Skin epidermis (tissue), 12 donors: ENCODE results near the gene SYT3.
"Not testable (repeated sequence)": the region's sequence is repeated elsewhere in the genome, so short reads cannot be mapped to it uniquely, and the experiment has no call there.

Source experiments
- H3K27ac ChIP-seq, 21 experiments: fragments of 200-600 bp; sonication (generic) in 11 of 21; one replicate each; pipeline ENCODE4 v1.5.0; 2020; ENCODE audit warnings: mild to moderate bottlenecking in 3 of 21, inconsistent platforms in 2 of 21, moderate library complexity in 2 of 21
- H3K4me3 ChIP-seq, 7 experiments: fragments of 200-600 bp; sonication (generic) in 2 of 7; one replicate each; pipeline ENCODE4 v1.5.0; 2020; ENCODE audit warnings: inconsistent platforms in 2 of 7, mild to moderate bottlenecking in 2 of 7, moderate library complexity in 1 of 7

Gene SYT3

GRCh38 chr19:50607874-50608785, 31.6 kb downstream of the SYT3 start:
- H3K27ac ChIP-seq: no peak overlapping the region
- no peak overlapping the region for H3K4me3 ChIP-seq

GRCh38 chr19:50607388-50607787, 32.3 kb downstream of the SYT3 start:
- H3K27ac ChIP-seq: no peak overlapping the region
- no peak overlapping the region for H3K4me3 ChIP-seq

- H3K4me3 ChIP-seq, H3K27ac ChIP-seq: not testable (repeated sequence)
These were observed 33.4 kb downstream of the SYT3 start for GRCh38 chr19:50606059-50606836.

- not testable (repeated sequence) for H3K4me3 ChIP-seq, H3K27ac ChIP-seq
These were observed 35.2 kb downstream of the SYT3 start for GRCh38 chr19:50604264-50605073.

- H3K4me3 ChIP-seq: no peak overlapping the region
- no peak overlapping the region for H3K27ac ChIP-seq
These were observed 36.7 kb downstream of the SYT3 start for GRCh38 chr19:50602935-50603334.

- Histone ChIP-seq H3K27ac (no peak overlapping the region), H3K4me3 (no peak overlapping the region)
These were observed 37.2 kb downstream of the SYT3 start for GRCh38 chr19:50602496-50602895.

- Histone ChIP-seq H3K4me3 (no peak overlapping the region), H3K27ac (no peak overlapping the region)
These were observed 37.6 kb downstream of the SYT3 start for GRCh38 chr19:50602089-50602422.

GRCh38 chr19:50601407-50602088, 38.1 kb downstream of the SYT3 start:
- Histone ChIP-seq H3K27ac (no peak overlapping the region), H3K4me3 (no peak overlapping the region)

GRCh38 chr19:50599427-50599826, 40.3 kb downstream of the SYT3 start:
- Histone ChIP-seq H3K4me3 (no peak overlapping the region), H3K27ac (no peak overlapping the region)

GRCh38 chr19:50590191-50590590, 49.5 kb downstream of the SYT3 start:
- no peak overlapping the region for H3K27ac ChIP-seq

GRCh38 chr19:50581795-50582660, 57.7 kb downstream of the SYT3 start:
- not testable (repeated sequence) for H3K4me3 ChIP-seq, H3K27ac ChIP-seq

More at GRCh38 chr19:50590191-50590590, 49.5 kb downstream of the SYT3 start:
- H3K4me3 ChIP-seq: no peak overlapping the region

GRCh38 chr19:50580970-50581634, 58.6 kb downstream of the SYT3 start:
- no peak overlapping the region for H3K4me3 ChIP-seq
- no peak overlapping the region for H3K27ac ChIP-seq

- Histone ChIP-seq H3K27ac (no peak overlapping the region), H3K4me3 (no peak overlapping the region)
These were observed 59.4 kb downstream of the SYT3 start for GRCh38 chr19:50580240-50580639.

- not testable (repeated sequence) for H3K27ac ChIP-seq, H3K4me3 ChIP-seq
These were observed 62.9 kb downstream of the SYT3 start for GRCh38 chr19:50576769-50577168.

- Histone ChIP-seq H3K27ac (no peak overlapping the region), H3K4me3 (no peak overlapping the region)
These were observed 65.8 kb downstream of the SYT3 start for GRCh38 chr19:50573741-50574461.
